Measurements from ENCODE around the gene CAPN1.
"Not testable (repeated sequence)": the region's sequence is repeated elsewhere in the genome, so short reads cannot be mapped to it uniquely, and the experiment has no call there.

The CAPN1 gene

DNA sequence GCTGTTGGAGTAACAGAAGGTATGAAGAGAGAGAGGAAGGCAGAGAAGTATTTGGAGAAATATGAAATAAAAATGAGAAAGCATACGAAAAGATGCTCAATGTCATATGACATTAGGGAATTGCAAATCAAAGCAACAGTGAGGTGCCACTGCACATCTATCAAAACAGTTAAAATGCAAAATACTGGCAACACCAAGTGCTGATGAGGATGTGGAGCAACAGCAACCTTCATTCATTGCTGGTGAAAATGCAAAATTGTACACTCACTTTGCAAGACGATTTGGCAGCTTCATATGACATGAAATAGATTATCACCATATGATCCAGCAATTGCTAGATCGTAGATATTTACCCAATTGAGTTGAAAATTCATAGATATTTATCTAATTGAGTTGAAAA lies 21.1 kb upstream of the CAPN1 start:
- no peak for DNase-seq

DNA sequence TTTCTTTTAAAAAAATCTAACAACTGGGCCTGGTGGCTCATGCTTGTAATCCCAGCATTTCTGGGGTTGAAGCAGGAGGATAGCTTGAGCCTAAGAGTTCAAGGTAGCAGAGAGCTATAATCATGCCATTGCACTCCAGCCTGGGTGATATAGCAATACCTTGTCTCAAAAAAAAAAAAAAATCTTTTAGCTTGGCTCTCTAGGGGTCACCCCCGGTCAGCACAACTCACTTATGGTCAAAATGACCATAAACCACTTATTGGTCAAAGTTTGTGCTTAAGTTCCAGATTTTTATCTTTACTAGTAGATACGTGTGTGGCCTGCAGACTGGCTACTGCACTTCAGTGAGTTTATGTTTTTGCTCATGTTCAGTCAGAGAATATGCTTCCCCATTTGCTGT lies 18.0 kb upstream of the CAPN1 start:
- DNase-seq: no peak

DNA sequence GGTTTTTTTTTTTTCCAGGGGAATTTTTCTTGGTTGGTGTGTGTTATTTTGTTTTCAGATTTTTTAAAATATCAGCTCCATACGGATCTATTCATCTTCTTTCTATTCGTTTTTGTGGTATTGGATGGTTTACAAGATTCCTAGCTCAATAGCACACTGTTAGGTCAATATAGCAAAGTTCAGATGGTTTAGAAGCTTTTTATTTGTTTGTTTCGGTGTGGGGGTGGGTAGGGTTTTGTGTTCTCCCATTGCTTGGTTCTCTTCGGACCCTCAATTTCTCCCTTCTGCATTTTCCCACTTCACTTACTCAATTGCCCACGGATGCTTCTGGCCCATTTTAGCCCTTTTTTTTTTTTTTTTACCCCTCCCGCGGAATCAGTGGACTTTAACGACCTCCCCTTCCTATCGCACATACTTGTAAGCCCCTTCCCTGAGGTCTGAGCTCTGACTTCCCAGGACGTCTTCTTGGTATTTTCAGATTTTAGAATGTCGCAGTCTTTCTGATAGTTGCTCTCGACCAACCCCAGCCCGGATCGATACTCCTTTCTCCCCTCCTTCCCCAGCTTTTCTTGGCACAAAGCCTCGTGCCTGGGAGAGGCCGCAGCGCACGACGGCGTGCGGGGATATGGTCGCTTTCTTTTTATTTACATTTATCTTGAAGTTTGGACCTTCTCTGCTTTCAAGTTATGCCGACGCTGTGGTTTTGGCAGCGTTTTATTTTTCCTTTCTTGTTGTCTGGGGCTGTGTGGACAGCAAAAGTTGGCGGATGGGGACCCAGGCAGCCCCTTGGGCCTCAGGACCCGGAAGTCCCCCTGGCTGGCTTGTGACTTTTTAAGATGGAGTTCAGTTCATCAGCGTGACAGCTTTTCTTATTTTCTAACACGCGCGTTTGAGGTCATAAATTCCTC lies 16.1 kb upstream of the CAPN1 start:
- DNase-seq: no peak

DNA sequence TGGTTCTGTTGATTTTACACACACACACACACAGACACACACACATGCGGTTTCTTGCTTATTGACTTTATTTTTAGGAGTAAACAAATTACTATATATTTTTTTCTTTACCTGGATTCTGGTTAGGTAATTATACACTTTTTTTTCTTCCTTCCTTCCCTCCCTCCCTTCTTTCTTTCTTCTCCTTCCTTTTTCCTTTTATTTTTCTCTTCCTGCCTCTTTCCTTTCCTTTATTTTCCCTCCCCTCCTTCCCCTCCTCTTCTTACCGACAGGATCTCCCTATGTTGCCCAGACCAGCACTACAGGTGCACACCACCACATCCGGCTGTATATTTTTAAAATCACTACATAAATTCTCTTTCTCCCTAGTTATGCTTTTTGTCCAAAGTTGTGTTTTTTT lies 14.8 kb upstream of the CAPN1 start:
- no peak for DNase-seq

DNA sequence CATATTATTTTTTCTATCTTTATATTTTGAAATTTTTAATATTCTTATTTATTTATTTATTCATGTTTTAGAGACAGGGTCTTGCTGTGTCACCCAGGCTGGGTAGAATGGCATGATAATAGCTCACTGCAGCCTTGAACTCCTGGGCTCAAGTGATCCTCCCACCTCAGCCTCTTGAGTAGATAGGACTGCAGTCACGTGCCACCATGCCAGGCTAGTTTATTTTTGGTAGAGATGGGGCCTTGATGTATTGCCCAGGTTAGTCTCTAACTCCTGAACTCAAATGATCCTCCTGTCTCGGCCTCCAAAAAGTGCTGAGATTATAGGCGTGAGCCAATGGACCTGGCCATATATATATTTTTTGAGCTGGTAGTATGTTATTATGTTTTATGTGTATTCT lies 14.1 kb upstream of the CAPN1 start:
- no peak for DNase-seq

DNA sequence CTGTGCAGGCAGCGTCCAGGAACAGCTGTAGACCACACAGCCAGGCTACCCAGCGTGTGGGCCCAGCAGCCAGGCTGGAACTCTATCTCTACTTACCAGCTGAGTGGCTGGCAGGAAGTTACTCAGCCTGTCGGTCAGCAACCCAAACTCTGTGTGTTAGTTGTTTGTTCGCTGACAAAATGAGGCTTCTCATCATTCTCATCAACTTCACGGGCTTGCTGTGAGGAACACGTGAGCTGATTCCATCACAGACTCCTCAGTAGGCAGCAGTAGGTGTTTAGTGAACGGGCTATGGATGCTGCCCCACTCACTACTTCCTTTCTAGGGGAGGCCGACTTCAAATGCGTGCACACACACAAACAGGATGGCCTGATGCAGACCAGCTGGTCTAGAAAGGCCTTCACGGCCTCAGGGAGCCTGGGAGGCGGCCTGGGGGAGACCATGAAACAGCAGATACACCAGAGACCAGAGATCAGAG lies 12.5 kb upstream of the CAPN1 start:
- DNase-seq: no peak

DNA sequence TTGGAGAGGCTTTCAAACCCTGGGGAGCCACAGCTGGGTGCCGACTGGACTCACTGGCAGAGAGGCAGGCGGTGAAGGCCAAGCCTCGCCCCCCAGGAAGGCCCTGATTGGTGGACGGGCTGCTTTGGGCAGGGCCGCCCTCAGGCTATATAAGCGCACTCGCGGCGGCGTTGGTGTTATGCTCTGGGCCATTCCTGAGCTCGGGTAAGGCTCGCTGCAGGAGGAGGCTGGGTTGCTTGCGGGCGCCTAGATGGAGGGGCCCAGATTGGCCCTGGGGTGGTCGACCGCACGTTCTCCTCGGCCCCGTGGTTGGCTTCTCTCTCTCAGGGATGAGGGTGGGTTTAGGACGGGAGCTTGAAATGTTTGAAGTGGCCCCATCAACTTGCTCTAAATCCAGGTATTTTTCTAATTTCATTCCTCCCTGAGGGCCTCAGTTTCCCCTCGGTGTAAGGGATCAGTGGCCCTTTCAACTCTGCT lies 11.6 kb upstream of the CAPN1 start, which contains the start of gene SPDYC:
Gene SPDYC, plus strand, starts transcription at position 176 of the 477 bp plus-strand sequence. CDS start 1,125 bp downstream, outside the sequence.
- no peak for DNase-seq

DNA sequence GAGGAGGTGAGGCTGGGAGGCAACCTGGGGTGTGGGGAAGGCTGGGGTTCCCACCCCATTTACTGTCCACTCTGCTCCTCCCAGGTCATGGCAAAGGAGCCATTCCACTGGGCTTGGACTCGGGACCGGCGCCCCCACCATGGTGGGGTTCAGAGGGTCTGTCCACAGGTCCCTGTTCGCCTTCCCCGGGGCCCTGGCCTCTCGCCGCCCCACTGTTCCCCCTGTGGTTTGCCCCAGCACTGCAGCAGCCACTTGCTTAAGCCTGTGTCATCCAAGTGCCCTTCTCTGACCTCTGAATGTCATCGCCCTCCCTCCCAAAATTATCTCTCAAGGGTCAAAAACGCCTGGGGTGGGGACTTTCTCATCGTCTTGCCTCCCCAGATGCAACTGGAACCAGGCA lies 9.1 kb upstream of the CAPN1 start:
- DNase-seq: no peak

DNA sequence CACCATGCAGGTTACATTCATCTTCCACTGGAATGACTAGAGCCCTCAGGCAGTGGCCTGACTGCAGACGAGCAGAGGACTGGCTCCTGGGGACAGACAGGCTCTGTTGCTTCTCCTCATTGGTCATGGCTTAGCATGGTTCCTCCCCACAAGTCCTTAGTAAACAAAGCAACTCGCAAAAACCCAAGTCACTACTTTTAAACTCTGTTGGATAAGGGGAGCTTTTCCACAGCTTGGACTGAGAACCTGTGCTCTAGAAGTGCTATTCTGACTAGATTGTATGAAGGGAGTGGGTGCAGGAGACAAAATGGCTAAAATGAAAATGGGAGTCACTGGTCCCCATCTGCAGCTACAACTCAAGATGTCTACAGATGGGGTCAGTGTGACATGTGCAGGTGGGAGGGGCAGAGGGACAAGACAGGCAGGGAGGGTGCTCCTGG lies 7.1 kb upstream of the CAPN1 start:
- not testable (repeated sequence) for DNase-seq

DNA sequence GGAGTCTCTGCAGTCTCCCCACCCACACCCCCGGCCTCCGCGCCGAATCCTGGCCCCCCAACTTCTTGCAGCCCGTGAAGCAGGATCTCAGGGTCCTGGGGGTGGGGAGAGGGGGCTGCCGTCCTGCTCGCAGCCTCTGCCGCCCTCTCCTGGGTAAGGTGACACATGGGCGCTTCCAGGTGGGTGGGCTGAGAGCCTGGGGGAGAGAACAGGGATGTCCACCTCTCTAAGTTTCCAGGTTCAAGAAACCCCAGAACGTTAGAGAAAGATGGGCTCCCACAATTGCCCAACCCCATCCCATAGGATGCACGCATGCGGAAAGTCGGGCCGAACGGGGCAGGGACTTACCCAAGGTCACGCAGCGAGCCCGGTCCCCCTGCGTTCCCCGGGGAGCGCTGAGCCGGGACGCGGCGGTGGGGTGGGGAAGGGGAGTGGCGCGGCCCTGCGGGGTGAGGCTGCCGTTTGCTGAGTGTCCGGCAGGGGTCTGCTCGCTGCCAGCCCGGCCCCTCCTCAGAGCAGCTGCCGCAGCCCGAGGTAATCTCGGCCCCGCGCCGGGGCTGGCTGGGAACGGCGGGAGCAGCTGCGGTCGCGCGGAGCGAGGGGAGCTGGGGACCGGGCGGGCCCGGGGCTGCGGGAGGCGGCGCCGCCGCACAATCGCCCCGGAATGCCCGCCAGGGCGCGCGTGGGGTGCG lies 705 bp upstream of the CAPN1 start:
- peak; percentile 76 for DNase-seq

DNA sequence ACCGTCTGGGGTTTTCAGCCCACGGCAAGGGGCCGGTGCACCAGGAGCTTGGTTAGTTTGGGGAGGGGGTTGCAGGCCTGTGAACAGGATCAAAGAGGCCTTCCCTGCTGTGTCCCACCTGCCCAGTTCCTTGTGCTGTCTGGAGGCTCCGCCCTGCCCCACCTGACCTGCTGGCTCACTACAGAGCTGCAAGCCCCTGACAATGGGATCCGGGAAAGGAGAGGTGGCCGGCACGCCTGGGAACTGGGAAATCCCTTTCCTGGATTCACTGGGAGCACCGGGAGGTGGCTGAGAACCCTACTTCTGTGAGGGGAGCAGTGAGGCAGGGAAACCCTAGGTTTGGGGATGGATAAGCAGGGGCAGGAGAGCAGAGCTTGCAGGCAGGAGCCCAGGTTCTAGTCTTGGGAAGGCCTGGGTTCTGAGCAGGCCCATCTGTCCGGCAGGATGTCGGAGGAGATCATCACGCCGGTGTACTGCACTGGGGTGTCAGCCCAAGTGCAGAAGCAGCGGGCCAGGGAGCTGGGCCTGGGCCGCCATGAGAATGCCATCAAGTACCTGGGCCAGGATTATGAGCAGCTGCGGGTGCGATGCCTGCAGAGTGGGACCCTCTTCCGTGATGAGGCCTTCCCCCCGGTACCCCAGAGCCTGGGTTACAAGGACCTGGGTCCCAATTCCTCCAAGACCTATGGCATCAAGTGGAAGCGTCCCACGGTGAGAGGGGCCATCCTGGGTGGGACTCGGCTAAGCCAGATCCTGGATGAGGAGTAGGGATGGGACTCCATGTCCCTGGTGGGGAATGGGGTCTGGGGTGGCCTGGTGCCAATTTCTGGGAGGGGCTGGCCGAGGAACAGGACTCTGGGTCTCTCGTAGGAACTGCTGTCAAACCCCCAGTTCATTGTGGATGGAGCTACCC lies 786 bp downstream of the CAPN1 start:
- peak; percentile 39 for DNase-seq

DNA sequence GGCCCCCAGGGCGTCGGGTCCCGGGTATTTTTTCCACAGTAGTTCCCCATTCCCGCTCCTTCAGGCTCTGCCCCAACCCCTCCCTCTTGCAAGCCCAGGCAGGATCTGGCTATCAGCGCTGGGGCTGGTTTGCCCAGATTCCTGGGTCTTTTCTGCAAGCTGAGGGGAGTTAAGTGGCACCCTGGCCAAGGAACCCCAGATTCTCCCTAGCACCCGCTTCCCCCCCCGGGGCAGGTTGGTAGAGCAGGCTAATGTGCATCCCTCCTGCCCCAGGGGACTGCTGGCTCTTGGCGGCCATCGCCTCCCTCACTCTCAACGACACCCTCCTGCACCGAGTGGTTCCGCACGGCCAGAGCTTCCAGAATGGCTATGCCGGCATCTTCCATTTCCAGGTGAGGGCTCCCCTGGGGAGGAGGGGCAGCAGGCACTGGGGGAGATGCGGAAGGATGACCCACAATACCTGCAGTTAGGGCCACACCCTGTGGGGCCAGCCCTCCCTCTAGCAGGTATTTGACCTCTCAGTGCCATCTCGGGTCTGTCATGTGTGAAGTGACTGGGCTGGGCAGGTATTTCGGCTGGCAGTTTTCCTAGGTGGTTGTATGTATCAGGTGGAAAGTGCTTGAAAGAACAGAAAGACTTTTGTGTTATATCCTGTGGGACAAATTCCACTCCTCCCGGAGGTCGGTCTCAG lies 1.6 kb downstream of the CAPN1 start:
- no peak for DNase-seq

DNA sequence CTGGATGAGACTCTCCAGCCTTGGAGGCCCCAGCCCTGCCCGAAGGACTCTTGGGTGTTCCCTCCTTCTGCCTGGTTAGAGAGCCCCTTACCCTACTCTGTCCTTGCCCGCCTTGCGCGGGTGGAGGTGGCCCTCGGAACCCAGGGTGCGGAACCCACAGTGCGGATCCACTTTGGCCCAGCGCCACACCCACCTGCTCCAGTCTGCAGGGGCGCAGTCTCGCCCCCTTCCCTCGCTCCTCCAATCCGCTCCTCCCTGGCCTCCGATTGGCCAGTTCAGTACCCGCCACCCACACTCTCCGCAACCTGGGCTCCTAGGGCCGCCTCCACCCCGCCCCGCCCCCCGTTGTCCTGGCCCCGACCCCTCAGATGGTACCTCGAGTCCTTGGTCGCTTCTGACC lies 2.4 kb downstream of the CAPN1 start:
- DNase-seq: no peak

DNA sequence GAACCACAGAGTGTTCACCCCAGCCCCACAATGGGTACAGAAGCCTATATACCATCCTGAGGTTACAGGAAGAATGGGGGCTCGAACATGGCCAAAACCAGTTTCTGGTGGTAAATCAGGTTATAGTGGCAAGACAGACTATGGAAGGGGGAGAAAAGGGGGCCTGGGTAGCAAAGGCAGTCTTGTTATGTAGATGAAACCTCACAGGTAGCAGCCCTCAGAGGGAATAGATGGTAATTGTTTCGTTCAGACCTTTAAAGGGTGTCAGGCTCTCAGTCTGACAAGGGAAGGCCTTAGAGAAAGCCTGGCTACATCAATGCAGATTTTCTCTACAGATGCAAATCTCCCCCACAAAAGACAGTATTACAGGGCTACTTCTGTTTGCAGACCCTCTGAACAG lies 3.4 kb downstream of the CAPN1 start:
- DNase-seq: no peak

DNA sequence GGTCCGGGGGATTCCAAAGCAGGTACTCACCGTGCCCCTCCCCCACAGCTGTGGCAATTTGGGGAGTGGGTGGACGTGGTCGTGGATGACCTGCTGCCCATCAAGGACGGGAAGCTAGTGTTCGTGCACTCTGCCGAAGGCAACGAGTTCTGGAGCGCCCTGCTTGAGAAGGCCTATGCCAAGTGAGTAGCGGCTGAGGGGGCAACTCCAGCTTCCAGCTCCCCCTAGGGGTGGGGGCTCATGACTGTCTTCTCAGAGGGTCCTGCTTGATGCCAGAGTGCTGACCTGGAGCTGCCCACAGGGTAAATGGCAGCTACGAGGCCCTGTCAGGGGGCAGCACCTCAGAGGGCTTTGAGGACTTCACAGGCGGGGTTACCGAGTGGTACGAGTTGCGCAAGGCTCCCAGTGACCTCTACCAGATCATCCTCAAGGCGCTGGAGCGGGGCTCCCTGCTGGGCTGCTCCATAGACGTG lies 4.2 kb downstream of the CAPN1 start:
- DNase-seq: no peak

DNA sequence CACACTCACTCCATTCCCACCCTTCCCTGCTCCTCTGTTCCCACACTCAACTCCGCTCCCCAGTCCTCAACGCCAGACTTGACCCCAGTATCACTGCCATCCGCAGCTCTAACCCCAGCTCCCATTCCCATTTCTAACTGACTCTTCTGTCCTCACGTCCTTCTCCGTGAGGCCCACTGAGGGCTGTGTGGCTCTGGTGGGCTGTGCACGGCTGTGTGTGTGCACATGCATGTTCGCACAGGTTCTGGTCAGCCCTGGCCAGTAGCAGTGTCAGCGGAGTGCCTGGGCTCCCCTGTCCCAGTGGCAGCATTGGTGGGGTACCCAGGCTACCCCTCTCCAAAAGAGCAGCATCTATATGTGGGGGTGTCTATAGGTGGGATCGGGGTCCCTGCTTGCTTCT lies 5.0 kb downstream of the CAPN1 start:
- DNase-seq: no peak

DNA sequence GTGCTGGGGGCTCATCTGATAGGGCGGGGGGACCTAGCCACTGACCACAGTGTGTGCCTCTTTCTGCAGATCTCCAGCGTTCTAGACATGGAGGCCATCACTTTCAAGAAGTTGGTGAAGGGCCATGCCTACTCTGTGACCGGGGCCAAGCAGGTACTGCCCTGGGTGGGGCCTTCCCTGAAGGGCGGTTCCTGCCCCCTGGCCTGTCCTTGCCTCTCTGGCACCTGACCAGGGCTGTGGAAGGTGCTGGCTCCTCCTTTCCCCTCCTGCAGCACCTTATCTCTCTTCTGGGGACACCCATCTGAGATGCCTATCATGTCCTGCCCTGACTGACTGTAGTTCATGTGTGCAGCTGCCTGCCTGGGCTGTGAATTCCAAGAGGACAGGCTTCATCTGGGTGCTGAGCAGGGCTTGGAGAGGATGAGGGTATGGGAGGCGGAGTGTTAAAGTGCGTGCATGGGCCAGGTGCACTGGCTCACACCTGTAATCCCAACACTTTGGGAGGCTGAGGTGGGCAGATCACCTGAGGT lies 5.5 kb downstream of the CAPN1 start:
- DNase-seq: no peak

DNA sequence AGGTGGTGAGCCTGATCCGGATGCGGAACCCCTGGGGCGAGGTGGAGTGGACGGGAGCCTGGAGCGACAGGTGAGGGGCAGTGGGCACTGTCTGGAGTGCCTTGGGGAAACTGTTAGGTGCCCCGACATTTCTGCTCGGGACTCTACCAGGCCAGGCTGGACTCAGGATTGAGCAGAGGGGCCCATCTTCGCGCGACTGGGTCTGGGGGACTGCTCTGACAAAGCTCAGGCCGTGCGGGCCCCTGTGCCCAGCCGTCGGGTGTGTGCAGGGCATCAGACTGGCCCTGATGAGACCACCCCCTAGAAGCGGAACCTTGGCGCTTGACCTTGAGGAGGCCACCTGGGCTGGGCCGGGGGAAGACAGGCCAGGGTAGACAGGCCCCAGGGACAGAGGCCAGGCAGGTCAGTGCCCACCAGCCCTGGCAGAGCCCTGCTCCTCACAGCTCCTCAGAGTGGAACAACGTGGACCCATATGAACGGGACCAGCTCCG lies 6.3 kb downstream of the CAPN1 start:
- peak; percentile 18 for DNase-seq

DNA sequence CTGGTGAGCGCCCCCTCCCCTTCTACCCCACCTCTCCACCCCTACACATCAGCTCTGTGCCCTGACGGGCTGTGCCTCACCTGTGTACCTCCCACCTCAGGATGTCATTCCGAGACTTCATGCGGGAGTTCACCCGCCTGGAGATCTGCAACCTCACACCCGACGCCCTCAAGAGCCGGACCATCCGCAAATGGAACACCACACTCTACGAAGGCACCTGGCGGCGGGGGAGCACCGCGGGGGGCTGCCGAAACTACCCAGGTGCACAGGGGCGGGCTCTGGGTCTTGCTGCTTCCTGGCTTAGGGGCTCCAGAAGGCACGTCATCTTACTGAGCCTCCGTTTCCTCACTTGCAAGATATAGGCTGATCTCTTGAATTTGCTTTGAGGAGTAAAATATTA lies 6.8 kb downstream of the CAPN1 start:
- DNase-seq: peak; percentile 11

DNA sequence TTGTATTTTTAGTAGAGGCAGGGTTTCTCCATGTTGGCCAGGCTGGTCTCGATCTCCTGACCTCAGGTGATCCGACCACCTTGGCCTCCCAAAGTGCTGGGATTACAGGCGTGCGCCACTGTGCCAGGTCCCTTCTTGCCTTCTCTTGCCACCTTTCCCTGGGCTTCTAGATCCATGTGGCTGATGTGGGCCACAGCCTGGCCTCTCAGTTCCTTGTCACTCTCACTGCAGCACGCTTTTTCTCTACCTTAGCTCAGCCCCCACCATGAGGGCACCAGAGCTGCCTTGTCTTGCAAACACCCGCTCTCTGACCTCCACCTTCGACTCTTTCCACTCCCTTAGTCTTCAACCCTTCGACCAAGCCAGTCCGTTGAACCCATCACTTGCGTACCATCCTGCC lies 7.5 kb downstream of the CAPN1 start:
- peak; percentile 16 for DNase-seq

DNA sequence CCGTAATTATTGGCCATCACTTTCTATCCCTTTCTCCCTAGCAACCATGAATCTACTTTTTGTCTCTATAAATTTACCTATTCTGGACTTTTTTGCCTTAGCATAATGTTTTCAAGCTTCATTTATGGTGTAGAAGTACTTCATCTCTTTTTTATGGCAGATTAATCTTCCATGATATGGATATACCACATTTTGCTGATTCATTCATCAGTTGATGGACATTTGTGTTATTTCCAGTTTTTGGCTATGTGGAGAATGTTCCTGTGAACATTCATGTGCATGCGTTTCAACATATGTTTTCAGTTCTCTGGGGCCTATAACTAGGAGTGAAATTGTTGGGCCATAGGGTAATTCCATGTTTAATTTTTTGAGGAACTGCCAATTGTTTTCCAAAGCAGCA lies 12.8 kb downstream of the CAPN1 start:
- no peak for DNase-seq

DNA sequence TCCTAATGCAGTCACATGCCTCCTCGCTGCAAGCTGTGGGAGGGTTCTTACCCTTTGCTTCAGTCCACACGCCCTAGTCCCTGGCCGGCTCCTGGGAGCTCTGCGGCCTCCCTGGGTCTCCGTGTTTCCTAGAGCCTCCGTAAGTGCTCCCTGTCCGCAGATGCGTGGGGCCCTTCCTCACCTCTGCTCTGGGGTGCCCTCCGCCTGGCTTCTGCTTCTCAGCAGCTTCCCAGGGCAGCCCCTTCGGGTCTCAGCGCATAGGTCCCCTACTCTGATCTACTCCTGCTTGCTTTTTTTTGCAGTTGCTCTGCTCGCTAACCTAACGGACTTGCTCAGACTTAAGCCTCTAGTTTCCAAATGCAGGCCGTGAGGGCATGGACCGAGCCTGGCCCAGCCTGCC lies 22.4 kb downstream of the CAPN1 start:
- DNase-seq: no peak

Measured in stimulated activated CD8-positive, alpha-beta memory T cell treated with anti-CD3 and anti-CD28 coated beads, Interleukin-4, amount 100 ng/mL, for 48 hours (primary cell).